Measurements from ENCODE around the gene CD300C.
A peak's percentile ranks its signal among the peaks of the same experiment; 100 is the strongest.
"Not testable (repeated sequence)": the region's sequence is repeated elsewhere in the genome, so short reads cannot be mapped to it uniquely, and the experiment has no call there.

The CD300C gene

GRCh38 chr17:74530831-74531150 lies 15.1 kb downstream of the CD300C start:
- no peak for DNase-seq

- no peak for DNase-seq
Measured at GRCh38 chr17:74529243-74529642, 16.7 kb downstream of the CD300C start.

GRCh38 chr17:74528491-74529199 lies 17.3 kb downstream of the CD300C start:
- no peak for DNase-seq

- DNase-seq = no peak
Measured at GRCh38 chr17:74527756-74528155, 18.2 kb downstream of the CD300C start.

GRCh38 chr17:74527081-74527480 lies 18.8 kb downstream of the CD300C start:
- no peak for DNase-seq

- DNase-seq = no peak
Measured at GRCh38 chr17:74526681-74527080, 19.2 kb downstream of the CD300C start.

- no peak for DNase-seq
Measured at GRCh38 chr17:74525781-74526288, 20.1 kb downstream of the CD300C start.

- no peak for DNase-seq
Measured at GRCh38 chr17:74525465-74525725, 20.5 kb downstream of the CD300C start.

GRCh38 chr17:74524653-74525464 lies 21.1 kb downstream of the CD300C start:
- DNase-seq = no peak

- DNase-seq = no peak
Measured at GRCh38 chr17:74523308-74523707, 22.6 kb downstream of the CD300C start.

GRCh38 chr17:74522381-74523105 lies 23.4 kb downstream of the CD300C start:
- DNase-seq = no peak

GRCh38 chr17:74521701-74522201 lies 24.2 kb downstream of the CD300C start:
- DNase-seq = no peak

GRCh38 chr17:74520790-74521480 lies 25.0 kb downstream of the CD300C start:
- DNase-seq = no peak

GRCh38 chr17:74520016-74520434 lies 25.9 kb downstream of the CD300C start:
- DNase-seq = no peak

- DNase-seq = not testable (repeated sequence)
Measured at GRCh38 chr17:74518413-74518981, 27.4 kb downstream of the CD300C start.

- no peak for DNase-seq
Measured at GRCh38 chr17:74516561-74517328, 29.2 kb downstream of the CD300C start.

- no peak for DNase-seq
Measured at GRCh38 chr17:74515941-74516340, 30.0 kb downstream of the CD300C start.

GRCh38 chr17:74514632-74515334 lies 31.1 kb downstream of the CD300C start:
- DNase-seq = no peak

- DNase-seq = peak; percentile 37
Measured at GRCh38 chr17:74513987-74514631, 31.8 kb downstream of the CD300C start.

GRCh38 chr17:74512624-74513091 lies 33.3 kb downstream of the CD300C start:
- DNase-seq = no peak

Measured in effector CD4-positive, alpha-beta T cell (primary cell).